ENCODE results near the gene ADSS1. TPM values are rescaled to one million over a fixed set of nuclear protein-coding genes. Genes with fewer than 3 reads are reported as not detected.

The ADSS1 gene
- total RNA-seq, 3 donors from 2014 or later, result 2.0 to 6.0 (median 4.2) TPM

- Histone ChIP-seq H3K36me3 (ENCODE audit: low read depth) (no peaks in the 10 kb centered on the region), H3K4me3 (no peak overlapping the region), H3K9me3 (no peaks in the 10 kb centered on the region), H3K4me1 (ENCODE audit: low read depth) (peaks cover 40% of the 10 kb centered on the region)
- ATAC-seq, result peak; percentile 68
- intact Hi-C loops (cut with DNase I, micrococcal nuclease), result no loop called here
- TF ChIP-seq, protein P1, sequence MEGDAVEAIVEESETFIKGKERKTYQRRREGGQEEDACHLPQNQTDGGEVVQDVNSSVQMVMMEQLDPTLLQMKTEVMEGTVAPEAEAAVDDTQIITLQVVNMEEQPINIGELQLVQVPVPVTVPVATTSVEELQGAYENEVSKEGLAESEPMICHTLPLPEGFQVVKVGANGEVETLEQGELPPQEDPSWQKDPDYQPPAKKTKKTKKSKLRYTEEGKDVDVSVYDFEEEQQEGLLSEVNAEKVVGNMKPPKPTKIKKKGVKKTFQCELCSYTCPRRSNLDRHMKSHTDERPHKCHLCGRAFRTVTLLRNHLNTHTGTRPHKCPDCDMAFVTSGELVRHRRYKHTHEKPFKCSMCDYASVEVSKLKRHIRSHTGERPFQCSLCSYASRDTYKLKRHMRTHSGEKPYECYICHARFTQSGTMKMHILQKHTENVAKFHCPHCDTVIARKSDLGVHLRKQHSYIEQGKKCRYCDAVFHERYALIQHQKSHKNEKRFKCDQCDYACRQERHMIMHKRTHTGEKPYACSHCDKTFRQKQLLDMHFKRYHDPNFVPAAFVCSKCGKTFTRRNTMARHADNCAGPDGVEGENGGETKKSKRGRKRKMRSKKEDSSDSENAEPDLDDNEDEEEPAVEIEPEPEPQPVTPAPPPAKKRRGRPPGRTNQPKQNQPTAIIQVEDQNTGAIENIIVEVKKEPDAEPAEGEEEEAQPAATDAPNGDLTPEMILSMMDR (IDR thresholded peaks at IDR 0.05), result no peak
- DNase-seq, result peak; percentile 70 to 85 (median 80)
Observed at GRCh38 chr14:104795781-104796686, 72.0 kb downstream of the ADSS1 start.

DNA sequence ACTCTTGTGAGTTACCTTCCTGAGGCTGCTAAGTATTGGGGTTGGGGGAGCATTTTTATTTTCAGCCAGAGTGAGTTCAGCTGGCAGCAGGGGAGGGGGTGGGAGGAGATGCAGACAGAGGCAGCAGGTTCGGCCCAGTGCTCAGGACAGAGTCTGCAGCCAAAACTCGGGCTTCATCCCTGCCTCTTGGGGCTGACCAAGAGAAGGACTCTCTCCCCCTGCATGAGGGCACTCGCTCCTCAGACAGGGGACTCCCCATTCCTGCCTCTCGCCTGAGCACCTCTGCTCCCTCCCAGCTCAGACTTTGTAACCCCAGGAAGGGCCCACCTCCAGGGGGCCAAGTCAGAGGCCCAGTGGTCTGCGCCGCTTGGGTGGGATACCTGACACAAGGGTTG, 72.7 kb downstream of the ADSS1 start:
- TF ChIP-seq, protein P1 (IDR thresholded peaks at IDR 0.05), result no peak

More for the DNA sequence above, 72.7 kb downstream of the ADSS1 start:
- Histone ChIP-seq H3K36me3 (ENCODE audit: low read depth) (no peaks in the 10 kb centered on the region), H3K4me1 (ENCODE audit: low read depth) (peaks cover 46% of the 10 kb centered on the region), H3K9me3 (no peaks in the 10 kb centered on the region), H3K4me3 (no peak overlapping the region)
- DNase-seq, result no peak
- no peak for ATAC-seq
- intact Hi-C loops (cut with DNase I, micrococcal nuclease), result no loop called here

Small RNA genes within 50 kb of the gene (microRNA-seq; reads per million reads assigned to microRNA genes)
- not detected for gene MIR4710

Other genes with a start within 250 kb of the ADSS1 start
- gene C14orf180, start 144.5 kb upstream of the ADSS1 start, total RNA-seq, result under 1 TPM; 0.19 to 0.61 (median 0.54) TPM
- 1 to 10 TPM in 1 of 3 donors, under 1 TPM in 2; 0.64 to 8.4 (median 0.82) TPM for gene TMEM179, start 119.5 kb upstream of the ADSS1 start, total RNA-seq
- 100 to 1,000 TPM; 132 to 216 (median 176) TPM for gene INF2, start 34.6 kb upstream of the ADSS1 start, total RNA-seq
- 10 to 100 TPM; 38.7 to 82.4 (median 60.4) TPM for gene SIVA1, start 28.9 kb downstream of the ADSS1 start, total RNA-seq
- gene AKT1, start 71.5 kb downstream of the ADSS1 start, total RNA-seq, result 100 to 1,000 TPM; 122 to 176 (median 128) TPM
- gene ZBTB42, start 76.9 kb downstream of the ADSS1 start, total RNA-seq, result 10 to 100 TPM in 1 of 3 donors, 1 to 10 TPM in 2; 6.5 to 10.6 (median 7.8) TPM
- gene CEP170B, start 141.0 kb downstream of the ADSS1 start, total RNA-seq, result 10 to 100 TPM; 66.8 to 89.9 (median 69.9) TPM
- gene PLD4, start 200.7 kb downstream of the ADSS1 start, total RNA-seq, result 1 to 10 TPM in 1 of 3 donors, under 1 TPM in 2; 0.38 to 2.2 (median 0.39) TPM

All from mucosa of descending colon (tissue), 3 donors.